NCI-H2081 treated with DMSO at 0.1 percent for 48 hours (cell line): Measurements from ENCODE around the gene VOPP1.

Experiments
- DNase-seq: peaks from one replicate; lab custom pipeline; 2025; lab: John Stamatoyannopoulos, UW

The VOPP1 gene

GRCh38 chr7:55432939-55433784 lies 139.1 kb downstream of the VOPP1 start:
- peak; percentile 36 for DNase-seq

- no peak for DNase-seq
Observed at GRCh38 chr7:55432506-55432905, 139.8 kb downstream of the VOPP1 start.

- no peak for DNase-seq
Observed at GRCh38 chr7:55431898-55432297, 140.4 kb downstream of the VOPP1 start.

- DNase-seq, result no peak
Observed at GRCh38 chr7:55429835-55430499, 142.3 kb downstream of the VOPP1 start.

- no peak for DNase-seq
Observed at GRCh38 chr7:55427800-55428199, 144.5 kb downstream of the VOPP1 start.

GRCh38 chr7:55427342-55427741 lies 145.0 kb downstream of the VOPP1 start:
- no peak for DNase-seq

DNA sequence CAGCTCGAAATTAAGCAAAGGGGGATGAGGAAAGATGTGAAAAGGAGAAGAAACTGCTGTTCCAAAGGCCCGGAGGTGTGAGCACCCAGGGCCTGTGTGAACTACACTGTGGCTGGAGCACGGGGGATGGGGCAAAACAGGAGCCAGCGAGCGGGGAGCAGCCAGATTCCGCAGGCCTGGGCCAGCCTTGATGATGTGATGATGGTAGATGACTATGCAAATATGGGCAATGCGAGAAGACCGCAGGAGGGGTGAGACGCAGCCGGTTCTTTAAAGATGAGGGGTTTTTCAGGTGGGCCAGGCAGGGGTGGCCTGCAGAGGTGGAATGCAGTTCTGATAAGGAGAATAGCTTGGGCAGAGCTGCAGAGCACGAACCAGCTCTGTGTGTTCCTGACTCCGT lies 145.6 kb downstream of the VOPP1 start:
- DNase-seq, result no peak

DNA sequence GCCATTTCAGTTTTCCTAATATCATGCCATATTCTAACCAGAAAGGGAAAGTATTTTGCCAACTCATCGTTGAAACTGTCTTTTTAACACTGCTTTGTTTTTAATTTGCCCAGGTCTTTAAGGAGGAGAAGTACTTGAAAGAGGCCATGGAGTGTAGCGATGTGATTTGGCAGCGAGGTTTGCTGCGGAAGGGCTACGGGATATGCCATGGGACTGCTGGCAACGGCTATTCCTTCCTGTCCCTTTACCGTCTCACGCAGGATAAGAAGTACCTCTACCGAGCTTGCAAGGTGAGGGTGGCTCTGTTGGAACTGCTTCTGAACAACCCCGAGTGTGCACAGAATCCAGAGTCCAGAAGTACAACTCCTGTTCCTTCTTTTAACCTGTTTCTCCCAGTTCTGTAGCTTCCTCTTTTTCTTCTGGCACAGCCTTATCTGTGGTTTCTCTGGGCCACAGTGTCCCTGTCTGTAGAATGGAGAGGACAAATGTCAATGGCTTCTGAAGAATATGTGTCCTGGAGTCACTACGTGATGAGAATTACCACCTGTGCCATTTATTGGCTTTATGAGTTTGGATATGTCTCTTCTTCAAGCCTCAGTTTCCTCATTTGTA lies 147.1 kb downstream of the VOPP1 start:
- DNase-seq, result no peak

GRCh38 chr7:55423891-55424290 lies 148.4 kb downstream of the VOPP1 start:
- DNase-seq, result no peak

GRCh38 chr7:55423277-55423711 lies 149.0 kb downstream of the VOPP1 start:
- DNase-seq, result no peak
